Posterior cingulate gyrus (tissue), 11 donors: ENCODE measurements around the gene BEX1.
"Not testable (repeated sequence)": the region's sequence is repeated elsewhere in the genome, so short reads cannot be mapped to it uniquely, and the experiment has no call there.

Experiments used
- DNase-seq, 10 donors: peaks; one replicate each; pipeline versions ENCODE4 v3.0.0 to v3.0.0-alpha.2; 2020 to 2021; ENCODE audit warnings: mixed read lengths in 3 of 10
- intact Hi-C: fragments of 100-400 bp; cut with DNase I; formaldehyde crosslinking; loops from one replicate; pipeline ENCODE4 v1.15.1; 2023

BEX1 gene

GRCh38 chrX:103063918-103064434, at the start of gene BEX1:
Gene BEX1 (minus strand): TSS chrX:103064171. CDS start chrX:103063274, 897 bp downstream.
- DNase-seq, result peak; percentile 77 to 98 (median 86)
- intact Hi-C loops, result no loop called here

- intact Hi-C loops, DNase-seq: not testable (repeated sequence)
Observed at GRCh38 chrX:103109497-103109896, 45.5 kb upstream of the BEX1 start.

- intact Hi-C loops, result no loop called here
- no peak for DNase-seq
Observed at GRCh38 chrX:103107836-103108235, 43.9 kb upstream of the BEX1 start.

GRCh38 chrX:103107227-103107737, 43.3 kb upstream of the BEX1 start:
- DNase-seq, intact Hi-C loops: not testable (repeated sequence)

GRCh38 chrX:103104370-103104769, 40.4 kb upstream of the BEX1 start:
- intact Hi-C loops, result not testable (repeated sequence)

GRCh38 chrX:103103866-103104265, 39.9 kb upstream of the BEX1 start:
- DNase-seq, intact Hi-C loops: not testable (repeated sequence)

More at GRCh38 chrX:103104370-103104769, 40.4 kb upstream of the BEX1 start:
- peak in 1 of 10 donors; percentile 72 for DNase-seq

- DNase-seq, result no peak
- intact Hi-C loops, result no loop called here
Observed at GRCh38 chrX:103101299-103102042, 37.5 kb upstream of the BEX1 start.

- no peak for DNase-seq
- intact Hi-C loops, result no loop called here
Observed at GRCh38 chrX:103100484-103100883, 36.5 kb upstream of the BEX1 start.

- intact Hi-C loops, result no loop called here
- DNase-seq, result no peak
Observed at GRCh38 chrX:103099691-103100090, 35.7 kb upstream of the BEX1 start.

GRCh38 chrX:103098488-103098887, 34.5 kb upstream of the BEX1 start:
- no peak for DNase-seq
- intact Hi-C loops, result no loop called here

GRCh38 chrX:103092942-103093341, 29.0 kb upstream of the BEX1 start, which contains the start of gene NXF3:
Gene NXF3 (minus strand): TSS chrX:103093143. CDS start chrX:103093023, 120 bp downstream.
- DNase-seq, result no peak
- intact Hi-C loops, result no loop called here

GRCh38 chrX:103081051-103081450, 17.1 kb upstream of the BEX1 start:
- intact Hi-C loops, result no loop called here
- DNase-seq, result no peak

GRCh38 chrX:103073467-103073866, 9.5 kb upstream of the BEX1 start:
- DNase-seq, result no peak
- intact Hi-C loops, result no loop called here

- intact Hi-C loops, result no loop called here
- no peak for DNase-seq
Observed at GRCh38 chrX:103066606-103067005, 2.6 kb upstream of the BEX1 start.

GRCh38 chrX:103063191-103063845, 653 bp downstream of the BEX1 start:
- intact Hi-C loops, result no loop called here
- DNase-seq, result peak in 9 of 10 donors; percentile 14 to 89 (median 36)

- intact Hi-C loops, result no loop called here
- no peak for DNase-seq
Observed at GRCh38 chrX:103061486-103061885, 2.5 kb downstream of the BEX1 start.

- intact Hi-C loops, result no loop called here
- no peak for DNase-seq
Observed at GRCh38 chrX:103056902-103057301, 7.1 kb downstream of the BEX1 start.

- DNase-seq, result no peak
- intact Hi-C loops, result no loop called here
Observed at GRCh38 chrX:103052625-103053024, 11.3 kb downstream of the BEX1 start.

GRCh38 chrX:103051260-103051789, 12.6 kb downstream of the BEX1 start:
- intact Hi-C loops, result no loop called here
- no peak for DNase-seq

- intact Hi-C loops, DNase-seq: not testable (repeated sequence)
Observed at GRCh38 chrX:103033371-103033770, 30.6 kb downstream of the BEX1 start.

- no peak for DNase-seq
- intact Hi-C loops, result no loop called here
Observed at GRCh38 chrX:103017542-103017941, 46.4 kb downstream of the BEX1 start.
